IMR-90 (cell line): ENCODE results near the gene HAUS7. TPM values are rescaled to one million over a fixed set of nuclear protein-coding genes. Genes with fewer than 3 reads are reported as not detected.

Experiments
- ATAC-seq: fragments of 200-7000 bp; cut with Tn5 transposase; 2 replicates; pipeline ENCODE4 v1.9.1; 2020; ENCODE audit warnings: low read depth, mild to moderate bottlenecking, moderate library complexity
- BruUV-seq: library from RNA; stranded (reverse); fragments of 400-500 nt; replicated peaks from 2 replicates; lab custom pipeline; 2021; lab: Mats Ljungman, UMichigan
- CTCF ChIA-PET: fragments of 300-600 bp; formaldehyde crosslinking; extraction: SDS; loops from one replicate; lab custom pipeline; 2021; ENCODE audit warnings: antibody characterized with exemption; lab: Yijun Ruan, JAX
- POLR2A ChIA-PET: fragments of 300-600 bp; sonication (Branson Sonifier 250); formaldehyde crosslinking; loops from one replicate; lab custom pipeline; 2022; ENCODE audit warnings: antibody characterized with exemption; ENCODE audit not compliant: unreplicated experiment; lab: Charles Lee
- DNase-seq: peaks from one replicate; pipeline ENCODE4 v3.0.0; 2013
- H2AFZ ChIP-seq: replicated peaks from 2 replicates; pipeline ENCODE3; 2013; ENCODE audit warnings: low read length, mild to moderate bottlenecking; ENCODE audit not compliant: poor library complexity
- H2AK5ac ChIP-seq: 2 replicates; pipeline ENCODE4 v1.6.1; 2013; ENCODE audit warnings: low read depth, low read length, inconsistent platforms
- H2AK9ac ChIP-seq: replicated peaks from 2 replicates; pipeline ENCODE3; 2013; ENCODE audit warnings: mild to moderate bottlenecking, low read depth, low read length, moderate library complexity; ENCODE audit not compliant: poor library complexity
- H2BK120ac ChIP-seq: 2 replicates; pipeline ENCODE4 v1.6.1; 2013; ENCODE audit warnings: low read depth, low read length, inconsistent platforms
- H2BK15ac ChIP-seq: 3 replicates; pipeline ENCODE4 v1.6.1; 2013; ENCODE audit warnings: low read depth, low read length, inconsistent platforms
- H2BK20ac ChIP-seq: 2 replicates; pipeline ENCODE4 v1.6.1; 2013; ENCODE audit warnings: low read depth, mild to moderate bottlenecking, inconsistent platforms, low read length, moderate library complexity
- H2BK5ac ChIP-seq: 2 replicates; pipeline ENCODE4 v1.6.1; 2013; ENCODE audit warnings: mild to moderate bottlenecking, low read depth, low read length, inconsistent platforms; ENCODE audit not compliant: poor library complexity, severe bottlenecking
- H3K14ac ChIP-seq: replicated peaks from 2 replicates; pipeline ENCODE4 v1.6.1; 2013; ENCODE audit warnings: low read depth, low read length, inconsistent platforms
- H3K18ac ChIP-seq: 2 replicates; pipeline ENCODE4 v1.6.1; 2013; ENCODE audit warnings: low read depth, low read length, control low read depth
- H3K23ac ChIP-seq: 2 replicates; pipeline ENCODE4 v1.6.1; 2013; ENCODE audit warnings: low read depth, low read length, inconsistent platforms
- H3K27ac ChIP-seq: 2 replicates; pipeline ENCODE4 v1.5.1; 2013; ENCODE audit warnings: mild to moderate bottlenecking, control low read depth, low read length; ENCODE audit not compliant: insufficient read depth
- H3K27me3 ChIP-seq: 2 replicates; pipeline ENCODE4 v1.6.1; 2013; ENCODE audit warnings: low read length; ENCODE audit not compliant: control insufficient read depth, insufficient read depth
- H3K36me3 ChIP-seq: 2 replicates; pipeline ENCODE4 v1.6.1; 2013; ENCODE audit warnings: low read length, mixed read lengths; ENCODE audit not compliant: control insufficient read depth, insufficient read depth
- H3K4ac ChIP-seq: 2 replicates; pipeline ENCODE4 v1.6.1; 2013; ENCODE audit warnings: low read depth, low read length, inconsistent platforms
- H3K4me1 ChIP-seq: 2 replicates; pipeline ENCODE4 v1.6.1; 2013; ENCODE audit warnings: low read length, mixed read lengths; ENCODE audit not compliant: control insufficient read depth, insufficient read depth
- H3K4me2 ChIP-seq: 2 replicates; pipeline ENCODE4 v1.6.1; 2013; ENCODE audit warnings: low read depth, mild to moderate bottlenecking, control low read depth, low read length, moderate library complexity
- H3K4me3 ChIP-seq: 2 replicates; pipeline ENCODE4 v1.5.1; 2013; ENCODE audit warnings: low read depth, mild to moderate bottlenecking, control low read depth, low read length, moderate library complexity; ENCODE audit not compliant: insufficient read depth
- H3K56ac ChIP-seq: 2 replicates; pipeline ENCODE4 v1.6.1; 2013; ENCODE audit warnings: low read length, inconsistent platforms; ENCODE audit not compliant: insufficient read depth; ENCODE audit errors: extremely low read depth
- H3K79me1 ChIP-seq, 2 experiments: 2 replicates each; pipeline ENCODE4 v1.6.1; 2013; ENCODE audit warnings: low read length in 2 of 2, inconsistent platforms in 1 of 2, low read depth in 1 of 2
- H3K9ac ChIP-seq: 2 replicates; pipeline ENCODE4 v1.6.1; 2013; ENCODE audit warnings: low read depth, low read length, control low read depth
- H3K9me1 ChIP-seq: 2 replicates; pipeline ENCODE4 v1.6.1; 2013; ENCODE audit warnings: low read length, inconsistent platforms; ENCODE audit not compliant: insufficient read depth
- H3K9me3 ChIP-seq: 2 replicates; pipeline ENCODE4 v1.6.1; 2013; ENCODE audit warnings: low read length; ENCODE audit not compliant: control insufficient read depth, insufficient read depth
- H4K20me1 ChIP-seq: 2 replicates; pipeline ENCODE4 v1.6.1; 2013; ENCODE audit warnings: low read length, inconsistent platforms; ENCODE audit not compliant: insufficient read depth
- H4K5ac ChIP-seq: 2 replicates; pipeline ENCODE4 v1.6.1; 2013; ENCODE audit warnings: mild to moderate bottlenecking, low read depth, low read length, control low read depth
- H4K8ac ChIP-seq, 2 experiments: 2 replicates each; pipeline ENCODE4 v1.6.1; 2013; ENCODE audit warnings: low read depth in 2 of 2, low read length in 2 of 2, control low read depth in 1 of 2, inconsistent platforms in 1 of 2
- H4K91ac ChIP-seq: 2 replicates; pipeline ENCODE4 v1.6.1; 2013; ENCODE audit warnings: low read depth, low read length, inconsistent platforms; ENCODE audit not compliant: insufficient read depth
- BHLHE40 ChIP-seq: fragments of 150-350 bp; IDR thresholded peaks from 2 replicates; pipeline ENCODE4 v1.6.1; 2016; ENCODE audit warnings: mild to moderate bottlenecking, low read depth, low read length
- CHD1 ChIP-seq: IDR thresholded peaks from 2 replicates; pipeline ENCODE4 v1.6.1; 2012; ENCODE audit warnings: low read depth, low read length, improper control_type of control experiment
- FOS ChIP-seq: fragments of 150-350 bp; IDR thresholded peaks from 2 replicates; pipeline ENCODE4 v1.6.1; 2016; ENCODE audit warnings: low read depth, low read length
- MAFK ChIP-seq: IDR thresholded peaks from 2 replicates; pipeline ENCODE4 v1.6.1; 2012; ENCODE audit warnings: low read depth, low read length, improper control_type of control experiment
- MAZ ChIP-seq: IDR thresholded peaks from 2 replicates; pipeline ENCODE4 v1.6.1; 2012; ENCODE audit warnings: low read depth, mild to moderate bottlenecking, low read length, improper control_type of control experiment, moderate library complexity, borderline replicate concordance
- MXI1 ChIP-seq: IDR thresholded peaks from 2 replicates; pipeline ENCODE4 v1.6.1; 2012; ENCODE audit warnings: low read depth, mild to moderate bottlenecking, low read length, moderate library complexity, borderline replicate concordance
- NFE2L2 ChIP-seq: fragments of 150-350 bp; IDR thresholded peaks from 2 replicates; pipeline ENCODE4 v1.6.1; 2016; ENCODE audit warnings: low read depth, mild to moderate bottlenecking, low read length
- RAD21 ChIP-seq: IDR thresholded peaks from 2 replicates; pipeline ENCODE4 v1.6.1; 2012; ENCODE audit warnings: low read length, improper control_type of control experiment
- RCOR1 ChIP-seq: IDR thresholded peaks from 2 replicates; pipeline ENCODE4 v1.6.1; 2012; ENCODE audit warnings: mild to moderate bottlenecking, low read length, improper control_type of control experiment; ENCODE audit not compliant: insufficient replicate concordance
- RFX5 ChIP-seq: IDR thresholded peaks from 2 replicates; pipeline ENCODE4 v1.8.0; 2012; ENCODE audit warnings: low read depth, mild to moderate bottlenecking, low read length, moderate library complexity
- SMC3 ChIP-seq: fragments of 150-350 bp; IDR thresholded peaks from 2 replicates; pipeline ENCODE4 v1.6.1; 2016; ENCODE audit warnings: low read depth, mild to moderate bottlenecking, antibody characterized with exemption, low read length, moderate library complexity
- WGBS, 2 experiments: methylation state at CpG; one replicate each; pipeline versions ENCODE4 v1.1.5 to v1.1.7; 2013; ENCODE audit warnings: missing lambda C conversion rate in 2 of 2; ENCODE audit not compliant: insufficient read length in 1 of 2; ENCODE audit errors: extremely low coverage in 2 of 2; 5-methylcytosine and 5-hydroxymethylcytosine counted together
- dilution Hi-C: fragments of 300-500 bp; cut with HindIII; formaldehyde crosslinking; loops from one replicate; pipeline ENCODE4 v1.14.3; 2018; ENCODE audit warnings: low sequenced_read_pairs; ENCODE audit not compliant: unreplicated experiment
- in situ Hi-C: fragments of 300-500 bp; cut with MboI; formaldehyde crosslinking; loops from 3 replicates; pipeline ENCODE4 v1.14.3; 2019; ENCODE audit warnings: low sequenced_read_pairs, inconsistent platforms, mixed read lengths
- intact Hi-C: fragments of 100-400 bp; cut with micrococcal nuclease; formaldehyde crosslinking; loops from 2 replicates; pipeline ENCODE4 v1.10.0; 2022
- polyA plus RNA-seq, 3 experiments: library from polyadenylated mRNA; depleted of rRNA; stranded (reverse); fragments of >200 nt; gene quantifications; 2 replicates each; pipeline ENCODE4 v1.2.3, GENCODE V29; 2012; ENCODE audit warnings: low replicate concordance in 1 of 3
- total RNA-seq: library from RNA; depleted of rRNA; stranded (reverse); fragments of >200 nt; gene quantifications from 2 replicates; pipeline ENCODE4 v1.2.3, GENCODE V29; 2012
- TF ChIP-seq, protein P1 (sequence below): conservative IDR thresholded peaks from 2 replicates; pipeline ENCODE4 v1.5.1; 2012; ENCODE audit warnings: mild to moderate bottlenecking, low read depth, low read length, improper control_type of control experiment
- TF ChIP-seq, protein P2 (sequence below): fragments of 150-350 bp; IDR thresholded peaks from 2 replicates; pipeline ENCODE4 v1.6.1; 2016; ENCODE audit warnings: low read depth, mild to moderate bottlenecking, low read length, moderate library complexity, borderline replicate concordance
- TF ChIP-seq, protein P3 (sequence below): fragments of 150-350 bp; IDR thresholded peaks from 2 replicates; pipeline ENCODE4 v1.6.1; 2017; ENCODE audit warnings: mild to moderate bottlenecking, antibody characterized with exemption, low read length, low read depth

Gene HAUS7
- total and polyA plus RNA-seq, 2 of the 4 experiments (the other 2 are of a cell fraction), result 10.8 to 25.9 TPM

DNA sequence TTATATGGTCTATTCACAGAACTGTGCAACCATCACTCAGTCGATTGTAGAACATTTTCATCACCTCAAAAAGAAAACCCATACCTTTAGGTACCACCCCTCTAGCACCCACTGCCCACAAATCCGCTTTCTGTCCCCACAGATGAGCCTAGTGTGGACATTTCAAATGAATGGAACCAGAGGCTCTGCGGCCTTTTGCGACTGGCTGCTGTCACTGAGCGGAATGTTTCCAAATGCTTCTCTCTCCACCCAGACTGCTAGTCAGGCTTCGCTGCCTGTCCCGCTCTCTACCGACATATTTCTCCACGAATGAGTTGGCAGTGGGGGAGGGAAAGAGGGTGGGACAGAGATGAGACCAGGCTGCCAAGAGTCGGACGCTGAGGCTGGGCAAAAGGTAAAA, 22.7 kb upstream of the HAUS7 start:
- Histone ChIP-seq H3K79me1 (peaks cover 0 to 8% of the 10 kb centered on the region in 2 experiments; a peak in 2 of 4 replicates), H2BK5ac (no peak overlapping the region), H4K91ac (no peak overlapping the region), H2AK5ac (no peak overlapping the region; the same call in 1 of the 2 replicates), H4K20me1 (no peaks in the 10 kb centered on the region), H3K4me3 (no peak overlapping the region), H3K9me1 (0 out of 2 replicates have a peak, but pooled peaks cover 2% of the 10 kb centered on the region), H3K36me3 (no peaks in the 10 kb centered on the region), H4K5ac (no peak overlapping the region), H3K4me1 (peaks cover 27% of the 10 kb centered on the region), H2AK9ac (no peak overlapping the region), H3K4ac (peak overlapping the region; percentile 35; the same call in 1 of the 2 replicates), H3K9me3 (no peaks in the 10 kb centered on the region; the same call in 1 of the 2 replicates), H3K27me3 (no peaks in the 10 kb centered on the region), H3K18ac (no peak overlapping the region), H4K8ac (no peak overlapping the region), H2BK15ac (no peak overlapping the region), H3K23ac (no peak overlapping the region), H2BK120ac (no peak overlapping the region), H3K14ac (no peak overlapping the region), H3K9ac (no peak overlapping the region), H2BK20ac (no peak overlapping the region), H3K4me2 (no peak overlapping the region), H2AFZ (no peak overlapping the region), H3K56ac (no peak overlapping the region), H3K27ac (no peak overlapping the region)
- ChIA-PET POLR2A (no interaction called here), CTCF (no interaction called here)
- no TSS peak for BruUV-seq
- TF ChIP-seq RCOR1, result no peak
- no peak for TF ChIP-seq BHLHE40
- TF ChIP-seq, protein P1, sequence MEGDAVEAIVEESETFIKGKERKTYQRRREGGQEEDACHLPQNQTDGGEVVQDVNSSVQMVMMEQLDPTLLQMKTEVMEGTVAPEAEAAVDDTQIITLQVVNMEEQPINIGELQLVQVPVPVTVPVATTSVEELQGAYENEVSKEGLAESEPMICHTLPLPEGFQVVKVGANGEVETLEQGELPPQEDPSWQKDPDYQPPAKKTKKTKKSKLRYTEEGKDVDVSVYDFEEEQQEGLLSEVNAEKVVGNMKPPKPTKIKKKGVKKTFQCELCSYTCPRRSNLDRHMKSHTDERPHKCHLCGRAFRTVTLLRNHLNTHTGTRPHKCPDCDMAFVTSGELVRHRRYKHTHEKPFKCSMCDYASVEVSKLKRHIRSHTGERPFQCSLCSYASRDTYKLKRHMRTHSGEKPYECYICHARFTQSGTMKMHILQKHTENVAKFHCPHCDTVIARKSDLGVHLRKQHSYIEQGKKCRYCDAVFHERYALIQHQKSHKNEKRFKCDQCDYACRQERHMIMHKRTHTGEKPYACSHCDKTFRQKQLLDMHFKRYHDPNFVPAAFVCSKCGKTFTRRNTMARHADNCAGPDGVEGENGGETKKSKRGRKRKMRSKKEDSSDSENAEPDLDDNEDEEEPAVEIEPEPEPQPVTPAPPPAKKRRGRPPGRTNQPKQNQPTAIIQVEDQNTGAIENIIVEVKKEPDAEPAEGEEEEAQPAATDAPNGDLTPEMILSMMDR, result no peak
- no peak for TF ChIP-seq FOS
- TF ChIP-seq, protein P2, sequence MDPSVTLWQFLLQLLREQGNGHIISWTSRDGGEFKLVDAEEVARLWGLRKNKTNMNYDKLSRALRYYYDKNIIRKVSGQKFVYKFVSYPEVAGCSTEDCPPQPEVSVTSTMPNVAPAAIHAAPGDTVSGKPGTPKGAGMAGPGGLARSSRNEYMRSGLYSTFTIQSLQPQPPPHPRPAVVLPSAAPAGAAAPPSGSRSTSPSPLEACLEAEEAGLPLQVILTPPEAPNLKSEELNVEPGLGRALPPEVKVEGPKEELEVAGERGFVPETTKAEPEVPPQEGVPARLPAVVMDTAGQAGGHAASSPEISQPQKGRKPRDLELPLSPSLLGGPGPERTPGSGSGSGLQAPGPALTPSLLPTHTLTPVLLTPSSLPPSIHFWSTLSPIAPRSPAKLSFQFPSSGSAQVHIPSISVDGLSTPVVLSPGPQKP, result no peak
- TF ChIP-seq, protein P3, sequence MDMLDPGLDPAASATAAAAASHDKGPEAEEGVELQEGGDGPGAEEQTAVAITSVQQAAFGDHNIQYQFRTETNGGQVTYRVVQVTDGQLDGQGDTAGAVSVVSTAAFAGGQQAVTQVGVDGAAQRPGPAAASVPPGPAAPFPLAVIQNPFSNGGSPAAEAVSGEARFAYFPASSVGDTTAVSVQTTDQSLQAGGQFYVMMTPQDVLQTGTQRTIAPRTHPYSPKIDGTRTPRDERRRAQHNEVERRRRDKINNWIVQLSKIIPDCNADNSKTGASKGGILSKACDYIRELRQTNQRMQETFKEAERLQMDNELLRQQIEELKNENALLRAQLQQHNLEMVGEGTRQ, result no peak
- no peak for TF ChIP-seq CHD1
- no peak for TF ChIP-seq MAZ
- no peak for TF ChIP-seq RFX5
- no peak for TF ChIP-seq MXI1
- no peak for TF ChIP-seq RAD21
- no peak for TF ChIP-seq NFE2L2
- no peak for TF ChIP-seq SMC3
- TF ChIP-seq MAFK, result no peak
- ATAC-seq (no peak), DNase-seq (no peak)
- WGBS, 2 experiments, result 63% methylated on average over 3 of the region's 11 CpGs; no CpG with 5 or more reads in 1 of the 2 experiments
- in situ Hi-C loops, result no loop called here
- intact Hi-C loops, result no loop called here
- dilution Hi-C loops, result no loop called here
